ENCODE measurements around the gene ST3GAL5. TPM values are rescaled to one million over a fixed set of nuclear protein-coding genes. Genes with fewer than 3 reads are reported as not detected.

ST3GAL5 gene
- total and polyA plus RNA-seq, 8 donors: 4.1 to 84.2 (median 11.8) TPM

DNA sequence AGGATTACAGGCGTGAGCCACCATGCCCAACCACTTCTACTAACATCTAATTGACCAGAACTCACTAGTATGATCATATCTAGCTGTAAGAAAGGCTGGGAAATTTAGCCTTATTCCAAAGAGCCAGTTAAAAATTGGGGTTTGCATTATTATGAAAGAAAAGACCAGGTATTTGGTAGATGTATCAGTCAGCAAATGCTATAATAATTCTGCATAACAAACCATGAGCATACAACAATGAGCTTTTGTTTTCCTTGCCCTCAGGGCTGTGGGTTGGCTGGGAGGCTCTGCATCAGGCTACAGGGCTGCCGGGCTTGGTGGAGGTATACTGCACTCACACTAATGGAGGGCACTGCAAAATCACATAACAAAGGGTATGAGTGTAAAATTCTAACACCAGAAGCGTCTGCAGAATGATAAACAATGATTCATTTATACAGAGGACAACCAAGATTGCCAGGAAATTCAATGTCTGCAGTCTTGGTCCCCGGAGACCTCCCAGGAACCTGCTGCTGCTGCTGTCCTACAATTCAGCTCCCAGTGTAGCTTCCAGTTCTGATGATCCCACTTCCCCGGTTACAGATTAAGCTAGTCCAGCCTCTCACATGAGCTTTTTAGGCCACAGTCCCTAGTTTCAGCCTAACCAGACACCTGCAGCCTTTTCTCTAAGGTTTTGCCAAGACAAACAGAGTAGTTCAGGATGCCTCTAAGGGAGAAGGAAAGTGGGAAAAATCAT, 32.2 kb upstream of the ST3GAL5 start:
- 46 to 63% (median 56%) methylated on average over 5 of the region's 5 CpGs for WGBS, 5 donors
- peaks cover 10 to 47% (median 30%) of the 10 kb centered on the region in 4 donors for H3K4me1 ChIP-seq
- intact Hi-C loops (cut with DNase I; ENCODE audit: low total_unique reads): no loop called here
- H3K27ac ChIP-seq: peak overlapping the region in 2 of 5 donors; percentile 61 to 77
- no peaks in the 10 kb centered on the region for H3K9me3 ChIP-seq
- no peaks in the 10 kb centered on the region for H3K36me3 ChIP-seq
- H3K27me3 ChIP-seq: no peaks in the 10 kb centered on the region
- TF ChIP-seq, protein P1, sequence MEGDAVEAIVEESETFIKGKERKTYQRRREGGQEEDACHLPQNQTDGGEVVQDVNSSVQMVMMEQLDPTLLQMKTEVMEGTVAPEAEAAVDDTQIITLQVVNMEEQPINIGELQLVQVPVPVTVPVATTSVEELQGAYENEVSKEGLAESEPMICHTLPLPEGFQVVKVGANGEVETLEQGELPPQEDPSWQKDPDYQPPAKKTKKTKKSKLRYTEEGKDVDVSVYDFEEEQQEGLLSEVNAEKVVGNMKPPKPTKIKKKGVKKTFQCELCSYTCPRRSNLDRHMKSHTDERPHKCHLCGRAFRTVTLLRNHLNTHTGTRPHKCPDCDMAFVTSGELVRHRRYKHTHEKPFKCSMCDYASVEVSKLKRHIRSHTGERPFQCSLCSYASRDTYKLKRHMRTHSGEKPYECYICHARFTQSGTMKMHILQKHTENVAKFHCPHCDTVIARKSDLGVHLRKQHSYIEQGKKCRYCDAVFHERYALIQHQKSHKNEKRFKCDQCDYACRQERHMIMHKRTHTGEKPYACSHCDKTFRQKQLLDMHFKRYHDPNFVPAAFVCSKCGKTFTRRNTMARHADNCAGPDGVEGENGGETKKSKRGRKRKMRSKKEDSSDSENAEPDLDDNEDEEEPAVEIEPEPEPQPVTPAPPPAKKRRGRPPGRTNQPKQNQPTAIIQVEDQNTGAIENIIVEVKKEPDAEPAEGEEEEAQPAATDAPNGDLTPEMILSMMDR (IDR thresholded peaks at IDR 0.05): no peak
- TF ChIP-seq POLR2A (IDR thresholded peaks at IDR 0.05) (no peak), POLR2AphosphoS5 (IDR thresholded peaks at IDR 0.05) (no peak), EP300 (IDR thresholded peaks at IDR 0.05) (no peak)
- H3K4me3 ChIP-seq: no peak overlapping the region
- no peak for DNase-seq

DNA sequence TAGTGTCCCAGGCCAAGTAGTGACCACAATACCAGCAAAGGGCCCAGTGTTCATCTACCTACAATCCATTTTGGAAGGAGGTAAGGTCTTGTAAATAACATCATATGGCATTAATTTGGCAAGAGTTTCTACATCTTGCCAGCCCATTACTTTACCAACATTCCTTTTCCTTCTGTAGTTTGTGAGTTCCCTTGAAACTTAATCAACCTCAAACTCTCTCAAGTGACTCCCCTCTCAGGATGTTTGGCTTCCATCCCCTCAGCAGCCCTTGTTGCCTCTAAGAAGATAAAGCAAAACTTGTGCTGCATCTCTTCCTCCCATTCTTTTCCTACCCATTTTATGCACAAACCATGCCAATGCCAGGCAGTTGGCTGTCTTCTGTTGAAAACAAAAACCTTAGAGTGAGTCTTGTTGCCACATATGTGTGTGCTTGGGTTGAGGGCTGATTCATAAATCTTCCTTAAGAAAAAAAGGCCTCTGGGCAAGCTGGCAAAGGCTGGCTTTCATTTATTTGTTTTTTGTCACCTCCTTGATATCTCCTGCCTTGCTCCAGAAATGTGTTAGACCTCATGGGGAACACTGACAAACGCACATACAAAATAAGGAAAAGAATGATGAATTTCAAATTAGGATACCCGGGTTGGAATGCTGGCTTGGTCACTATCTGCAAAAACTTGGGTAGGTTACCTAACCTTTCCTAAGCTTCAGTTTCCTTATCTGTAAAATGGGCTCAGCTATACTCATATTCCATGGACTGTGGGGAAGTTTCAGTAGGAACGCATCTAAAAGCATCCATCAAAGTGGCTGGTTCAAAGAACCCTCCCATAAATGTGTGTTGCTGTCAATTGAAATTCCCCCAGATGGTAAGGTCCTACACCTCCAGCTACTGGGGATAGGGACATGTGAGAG, 29.4 kb upstream of the ST3GAL5 start:
- Histone ChIP-seq H3K36me3 (no peaks in the 10 kb centered on the region), H3K4me1 (peaks cover 14 to 33% (median 23%) of the 10 kb centered on the region in 4 donors), H3K9me3 (no peaks in the 10 kb centered on the region), H3K27me3 (no peaks in the 10 kb centered on the region), H3K27ac (no peak overlapping the region), H3K4me3 (no peak overlapping the region)
- intact Hi-C loops (cut with DNase I; ENCODE audit: low total_unique reads): no loop called here
- TF ChIP-seq, protein P1 (IDR thresholded peaks at IDR 0.05): no peak
- TF ChIP-seq POLR2A (IDR thresholded peaks at IDR 0.05) (no peak), EP300 (IDR thresholded peaks at IDR 0.05) (no peak), POLR2AphosphoS5 (IDR thresholded peaks at IDR 0.05) (no peak)
- 30 to 72% (median 56%) methylated on average over 3 of the region's 3 CpGs for WGBS, 5 donors
- no peak for DNase-seq

DNA sequence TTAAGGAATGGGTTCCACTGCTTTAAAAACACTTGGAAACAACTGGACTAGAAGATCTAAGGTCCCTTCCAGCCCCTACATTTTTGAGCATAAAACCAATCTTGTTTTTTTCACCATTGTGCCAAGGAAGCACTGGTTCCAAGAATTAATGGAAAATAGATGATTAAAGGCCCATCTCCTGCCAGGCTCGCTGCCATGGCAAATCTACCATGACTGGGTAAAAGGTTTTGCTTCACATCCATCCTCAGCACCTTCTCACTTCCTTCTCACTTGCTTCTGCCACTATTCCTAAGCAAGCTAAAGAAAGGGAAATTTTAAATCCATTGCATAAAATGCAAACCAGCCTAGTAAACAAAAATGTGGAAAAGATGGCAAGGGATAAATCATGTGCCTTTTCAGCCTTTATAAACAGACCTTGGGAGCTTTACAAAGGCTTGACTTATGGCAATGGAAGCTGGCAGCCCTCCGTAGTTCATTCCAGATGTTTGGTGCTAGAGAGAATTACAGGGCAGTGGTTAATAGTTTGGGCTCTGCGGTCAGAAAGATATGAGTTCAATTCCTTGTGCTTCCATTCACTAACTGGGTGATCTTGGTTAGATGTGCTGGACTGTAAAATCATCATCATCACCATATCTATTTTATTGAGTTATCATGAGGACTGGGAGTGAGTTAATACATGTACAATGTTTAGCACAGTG, 27.0 kb upstream of the ST3GAL5 start:
- WGBS, 5 donors: 64 to 82% (median 74%) methylated on average over 3 of the region's 3 CpGs

More for the DNA sequence above, 27.0 kb upstream of the ST3GAL5 start:
- TF ChIP-seq POLR2A (IDR thresholded peaks at IDR 0.05): no peak
- TF ChIP-seq POLR2AphosphoS5 (IDR thresholded peaks at IDR 0.05): peak in 1 of 3 donors; percentile 8
- TF ChIP-seq, protein P1 (IDR thresholded peaks at IDR 0.05): no peak
- Histone ChIP-seq H3K27me3 (no peaks in the 10 kb centered on the region), H3K27ac (peak overlapping the region in 3 of 5 donors; percentile 12 to 59 (median 20)), H3K9me3 (no peaks in the 10 kb centered on the region), H3K36me3 (no peaks in the 10 kb centered on the region), H3K4me3 (no peak overlapping the region), H3K4me1 (peaks cover 0 to 32% (median 15%) of the 10 kb centered on the region in 4 donors)
- no peak for DNase-seq
- intact Hi-C loops (cut with DNase I; ENCODE audit: low total_unique reads): no loop called here
